ENCODE data around the gene KIFC1. TPM values are rescaled to one million over a fixed set of nuclear protein-coding genes. Genes with fewer than 3 reads are reported as not detected.

The KIFC1 gene
- total RNA-seq, 1 experiment from 2014 or later, result 73.8 TPM

- no peaks in the 10 kb centered on the region for H4K20me1 ChIP-seq (ENCODE audit: control insufficient read depth, insufficient read depth, insufficient read length)
These were observed 42.0 kb downstream of the KIFC1 start for GRCh38 chr6:33433544-33434191.

More at GRCh38 chr6:33433544-33434191, 42.0 kb downstream of the KIFC1 start:
- Histone ChIP-seq H2BK5ac (ENCODE audit: insufficient read length, low read length) (no peak overlapping the region), H3K23ac (ENCODE audit: insufficient read length, low read depth, low read length) (no peak overlapping the region), H3T11ph (ENCODE audit: low read length) (no peak overlapping the region), H4K91ac (ENCODE audit: insufficient read length, low read depth, low read length) (no peak overlapping the region), H2BK12ac (ENCODE audit: insufficient read length, low read depth, low read length) (no peak overlapping the region), H3K27me3 (ENCODE audit: insufficient read depth, low read length) (no peaks in the 10 kb centered on the region), H3K79me2 (ENCODE audit: insufficient read depth, low read length) (peaks cover 12% of the 10 kb centered on the region; the same call in 1 of the 2 replicates), H4K5ac (ENCODE audit: insufficient read length, low read depth, low read length) (no peak overlapping the region), H2BK15ac (ENCODE audit: low read depth, low read length) (no peak overlapping the region), H2AK5ac (ENCODE audit: insufficient read length, low read length) (no peak overlapping the region), H3K4me1 (ENCODE audit: insufficient read depth, low read length) (peaks cover 14% of the 10 kb centered on the region; the same call in 1 of the 2 replicates), H4K8ac (replicated peaks; ENCODE audit: insufficient read length, low read depth, low read length) (no peak overlapping the region), H3K4me2 (ENCODE audit: insufficient read depth, insufficient read length, low read length) (peak overlapping the region; percentile 88), H3K56ac (ENCODE audit: insufficient read length, low read depth, low read length) (no peak overlapping the region), H3K18ac (ENCODE audit: insufficient read length, low read depth, low read length) (no peak overlapping the region), H3K9ac (ENCODE audit: extremely low read depth, insufficient read length, low read length) (no peak overlapping the region), H2BK120ac (ENCODE audit: low read depth, low read length, poor library complexity, severe bottlenecking) (peak overlapping the region; percentile 56), H2AFZ (ENCODE audit: low read length) (no peak overlapping the region), H2BK20ac (ENCODE audit: low read depth, low read length, poor library complexity, severe bottlenecking) (no peak overlapping the region), H3K23me2 (ENCODE audit: insufficient read length, low read depth, low read length, poor library complexity, severe bottlenecking) (peaks cover 23% of the 10 kb centered on the region), H3K79me1 (ENCODE audit: insufficient read depth, low read depth, low read length, poor library complexity, severe bottlenecking) (peaks cover 5% of the 10 kb centered on the region), H3K9me3 (ENCODE audit: control insufficient read depth, low read depth, low read length) (no peaks in the 10 kb centered on the region), H3K27ac (ENCODE audit: insufficient read length, low read depth, low read length) (no peak overlapping the region), H3K4ac (ENCODE audit: low read depth, low read length) (no peak overlapping the region), H3K14ac (ENCODE audit: insufficient read depth, low read length) (no peak overlapping the region)
- no peak for TF ChIP-seq CTCF (conservative IDR thresholded peaks at IDR 0.05)
- H3K4me3 Mint-ChIP-seq, result peak overlapping the region; percentile 75 to 81
- no peaks in the 10 kb centered on the region for H3K9me3 Mint-ChIP-seq
- peak; percentile 48 for DNase-seq
- WGBS (ENCODE audit: extremely low coverage, insufficient read length, low lambda C conversion rate), result no CpG with 5 or more reads among the region's 17 CpGs
- H3K36me3 Mint-ChIP-seq (ENCODE audit: insufficient read depth in 1 of 3, low read depth in 3 of 3), result peaks cover 38 to 50% (median 45%) of the 10 kb centered on the region in 3 experiments
- H3K27ac Mint-ChIP-seq, result peak overlapping the region; percentile 94 to 97 (median 96)
- H3K4me1 Mint-ChIP-seq, result peaks cover 50 to 60% of the 10 kb centered on the region in 2 experiments
- no peaks in the 10 kb centered on the region; the same call in 1 of the 2 replicates for H3K27me3 Mint-ChIP-seq (ENCODE audit: low read depth)
